Mesodermal cell (in vitro differentiated cells): ENCODE data around the gene RAB6B.

Experiments
- H3K27ac ChIP-seq: 2 replicates; pipeline ENCODE4 v1.7.0; 2013; ENCODE audit warnings: mild to moderate bottlenecking, low read depth, low read length, moderate library complexity; ENCODE audit not compliant: severe bottlenecking
- H3K36me3 ChIP-seq: 2 replicates; pipeline ENCODE4 v1.7.1; 2013; ENCODE audit warnings: mild to moderate bottlenecking, low read length, moderate library complexity; ENCODE audit not compliant: control insufficient read depth, insufficient read depth
- H3K4me1 ChIP-seq: one replicate; pipeline ENCODE4 v1.7.1; 2013; ENCODE audit warnings: mild to moderate bottlenecking, low read length; ENCODE audit not compliant: insufficient read depth, control insufficient read depth, poor library complexity, severe bottlenecking
- H3K4me3 ChIP-seq: 2 replicates; pipeline ENCODE4 v1.7.0; 2013; ENCODE audit warnings: low read length, control low read depth, mild to moderate bottlenecking; ENCODE audit not compliant: insufficient read depth, poor library complexity, severe bottlenecking; ENCODE audit errors: extremely low read depth
- H3K9me3 ChIP-seq: 2 replicates; pipeline ENCODE4 v1.7.1; 2013; ENCODE audit warnings: mild to moderate bottlenecking, low read length, moderate library complexity; ENCODE audit not compliant: control insufficient read depth
- WGBS, 2 experiments: methylation state at CpG; one replicate each; pipeline ENCODE4 v1.1.5; 2013; ENCODE audit warnings: missing lambda C conversion rate in 2 of 2; ENCODE audit not compliant: insufficient coverage in 2 of 2; 5-methylcytosine and 5-hydroxymethylcytosine counted together

The RAB6B gene

GRCh38 chr3:133874761-133875438 is 20.8 kb downstream of the RAB6B start:
- no peak overlapping the region for H3K4me3 ChIP-seq
- H3K36me3 ChIP-seq: no peaks in the 10 kb centered on the region
- WGBS, 2 experiments: 91 to 100% methylated on average over 2 to 3 of the region's 8 CpGs
- H3K4me1 ChIP-seq: no peaks in the 10 kb centered on the region
- no peaks in the 10 kb centered on the region for H3K9me3 ChIP-seq
- H3K27ac ChIP-seq: no peak overlapping the region

DNA sequence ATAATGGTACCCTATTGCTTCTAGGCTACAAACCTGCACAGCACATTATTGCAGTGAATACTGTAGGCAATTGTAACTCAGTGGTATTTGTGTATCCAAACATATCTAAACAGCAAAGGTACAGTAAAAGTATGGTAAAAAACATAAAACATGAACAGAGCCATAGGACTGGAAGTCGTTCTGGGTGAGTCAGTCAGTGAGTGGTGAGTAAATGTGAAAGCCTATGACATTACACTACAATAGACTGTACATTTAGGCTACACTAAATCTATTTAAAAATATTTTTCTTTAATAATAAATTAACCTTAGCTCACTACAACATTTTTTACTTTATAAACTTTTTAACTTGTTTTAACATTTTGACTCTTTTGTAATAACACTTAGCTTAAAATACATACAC is 21.3 kb downstream of the RAB6B start:
- Histone ChIP-seq H3K4me1 (no peaks in the 10 kb centered on the region), H3K4me3 (no peak overlapping the region), H3K27ac (no peak overlapping the region), H3K36me3 (no peaks in the 10 kb centered on the region), H3K9me3 (no peaks in the 10 kb centered on the region)
- no CpG with 5 or more reads among the region's 1 CpG for WGBS, 2 experiments

DNA sequence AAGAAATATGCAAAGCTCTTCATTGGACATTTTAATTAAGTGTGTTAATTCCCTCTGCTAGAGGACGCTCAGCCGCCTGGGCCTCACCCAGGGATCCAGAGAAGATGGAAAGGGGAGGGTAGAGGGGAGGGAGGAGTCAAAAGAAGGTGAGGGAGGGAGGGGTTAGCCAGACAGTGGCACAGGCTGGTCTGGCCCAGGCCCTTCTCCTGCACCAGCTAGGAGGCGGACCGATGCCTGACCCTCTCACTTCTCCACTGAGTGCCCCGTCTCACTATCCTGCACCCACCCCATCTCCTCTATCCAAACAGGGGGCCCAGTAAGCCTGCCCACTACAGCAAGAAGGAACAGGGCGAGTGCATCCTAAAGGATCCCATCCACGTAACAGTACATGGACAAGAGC is 22.9 kb downstream of the RAB6B start:
- no peak overlapping the region for H3K4me3 ChIP-seq
- H3K36me3 ChIP-seq: no peaks in the 10 kb centered on the region
- H3K4me1 ChIP-seq: no peaks in the 10 kb centered on the region
- no peaks in the 10 kb centered on the region for H3K9me3 ChIP-seq
- WGBS, 2 experiments: 86 to 92% methylated on average over 4 to 6 of the region's 7 CpGs
- H3K27ac ChIP-seq: no peak overlapping the region

- Histone ChIP-seq H3K4me3 (no peak overlapping the region), H3K4me1 (no peaks in the 10 kb centered on the region), H3K36me3 (no peaks in the 10 kb centered on the region), H3K9me3 (no peaks in the 10 kb centered on the region), H3K27ac (no peak overlapping the region)
- WGBS, 2 experiments: 89 to 100% methylated on average over 1 to 3 of the region's 4 CpGs
Observed at GRCh38 chr3:133872161-133872560, 23.5 kb downstream of the RAB6B start.

DNA sequence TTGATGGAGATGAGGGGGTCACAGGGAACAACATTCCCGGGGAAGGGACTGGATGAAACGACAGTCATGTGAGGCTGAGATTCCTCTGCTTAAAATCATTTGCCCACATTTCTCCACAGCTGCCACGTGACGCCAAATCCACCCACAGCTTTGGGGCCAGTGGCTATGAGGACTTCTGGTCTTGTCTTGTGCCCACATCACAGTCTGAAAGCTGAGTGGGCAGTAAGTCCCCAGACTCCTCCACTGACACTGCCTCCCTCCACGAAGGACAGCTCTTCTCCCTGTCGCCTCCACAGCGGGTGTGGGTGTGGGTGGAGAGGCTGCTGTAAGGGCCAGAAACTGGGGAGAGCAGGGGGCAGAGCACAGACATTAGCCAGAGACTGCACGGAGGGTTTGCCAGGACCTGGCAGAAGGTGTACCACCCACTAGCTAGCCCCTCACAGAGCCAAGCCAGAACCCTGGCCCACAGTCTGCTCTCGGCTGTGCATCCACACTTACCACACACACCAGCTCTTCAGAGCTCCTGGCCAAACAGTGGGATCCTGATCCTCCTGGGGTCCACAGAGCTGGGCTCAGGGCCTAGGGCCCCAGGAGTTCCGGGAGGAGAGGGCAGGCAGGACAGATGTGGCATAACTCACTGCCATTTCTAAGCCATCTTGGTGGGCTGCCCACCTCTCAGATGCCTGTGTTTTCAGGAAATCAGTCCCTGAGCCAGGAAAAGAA is 24.2 kb downstream of the RAB6B start:
- Histone ChIP-seq H3K4me1 (no peaks in the 10 kb centered on the region), H3K36me3 (no peaks in the 10 kb centered on the region), H3K9me3 (no peaks in the 10 kb centered on the region), H3K27ac (no peak overlapping the region), H3K4me3 (no peak overlapping the region)
- WGBS, 2 experiments: 93 to 97% methylated on average over 7 to 8 of the region's 10 CpGs

DNA sequence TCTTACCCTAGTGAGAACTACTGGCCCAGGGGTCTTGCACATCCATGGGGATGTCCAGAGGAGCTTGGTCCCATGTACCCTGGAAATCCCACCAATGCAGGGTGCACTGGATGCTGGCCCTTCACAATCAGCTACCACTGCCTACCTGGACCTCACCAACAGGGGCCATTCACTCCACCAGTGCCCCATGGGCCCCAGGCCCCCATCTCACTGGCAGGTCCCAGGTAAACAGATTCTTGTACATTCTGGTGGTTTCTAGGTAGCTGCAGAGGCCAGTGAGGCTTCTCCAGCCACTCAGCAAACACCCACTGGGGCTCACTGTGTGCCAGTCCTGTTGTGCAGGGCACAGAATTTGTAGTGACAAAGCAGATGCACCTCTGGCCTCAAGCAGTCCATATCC is 24.9 kb downstream of the RAB6B start:
- H3K36me3 ChIP-seq: no peaks in the 10 kb centered on the region
- H3K9me3 ChIP-seq: no peaks in the 10 kb centered on the region
- no peak overlapping the region for H3K27ac ChIP-seq
- no peaks in the 10 kb centered on the region for H3K4me1 ChIP-seq
- H3K4me3 ChIP-seq: no peak overlapping the region

- Histone ChIP-seq H3K36me3 (no peaks in the 10 kb centered on the region), H3K27ac (no peak overlapping the region), H3K4me3 (no peak overlapping the region), H3K4me1 (no peaks in the 10 kb centered on the region), H3K9me3 (no peaks in the 10 kb centered on the region)
- 84 to 87% methylated on average over 4 of the region's 6 CpGs for WGBS, 2 experiments
Observed at GRCh38 chr3:133869586-133869985, 26.1 kb downstream of the RAB6B start.

- no peaks in the 10 kb centered on the region for H3K9me3 ChIP-seq
- H3K27ac ChIP-seq: no peak overlapping the region
- WGBS, 2 experiments: 67 to 82% methylated on average over 6 of the region's 7 CpGs
- H3K4me3 ChIP-seq: no peak overlapping the region
- no peaks in the 10 kb centered on the region for H3K4me1 ChIP-seq
- no peaks in the 10 kb centered on the region for H3K36me3 ChIP-seq
Observed at GRCh38 chr3:133868758-133869475, 26.8 kb downstream of the RAB6B start.

DNA sequence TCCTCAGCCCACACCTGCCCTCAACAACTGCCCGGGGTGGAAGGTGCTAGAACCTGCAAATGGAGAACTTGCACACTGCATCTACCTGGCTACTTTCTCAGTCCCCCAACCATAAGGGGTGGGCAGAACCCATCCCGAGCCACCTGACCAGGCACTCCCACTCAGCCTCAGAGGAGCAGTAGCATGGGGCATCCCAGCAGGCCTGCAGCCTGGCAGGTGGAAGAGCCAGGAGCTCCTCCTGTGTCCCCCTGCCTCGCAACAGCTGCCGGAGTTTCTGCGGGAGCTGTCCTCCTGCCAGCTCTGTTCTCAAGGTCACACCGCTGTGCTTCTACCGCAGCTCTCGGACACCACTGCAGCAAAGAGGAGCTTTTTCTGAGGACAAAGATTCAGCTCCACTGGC is 27.5 kb downstream of the RAB6B start:
- WGBS, 2 experiments: 73 to 77% methylated on average over 7 to 8 of the region's 8 CpGs
- Histone ChIP-seq H3K36me3 (no peaks in the 10 kb centered on the region), H3K4me3 (no peak overlapping the region), H3K9me3 (no peaks in the 10 kb centered on the region), H3K27ac (no peak overlapping the region), H3K4me1 (no peaks in the 10 kb centered on the region)

- 80 to 100% methylated on average over 1 of the region's 3 CpGs for WGBS, 2 experiments
- no peaks in the 10 kb centered on the region for H3K9me3 ChIP-seq
- H3K4me3 ChIP-seq: no peak overlapping the region
Observed at GRCh38 chr3:133866141-133866540, 29.5 kb downstream of the RAB6B start.

More at GRCh38 chr3:133866141-133866540, 29.5 kb downstream of the RAB6B start:
- Histone ChIP-seq H3K36me3 (no peaks in the 10 kb centered on the region), H3K4me1 (no peaks in the 10 kb centered on the region), H3K27ac (no peak overlapping the region)
